ENCODE results near the gene EXT2. TPM values are rescaled to one million over a fixed set of nuclear protein-coding genes. Genes with fewer than 3 reads are reported as not detected.

Gene EXT2
- total RNA-seq, 4 donors from 2014 or later, result 52.6 to 116 (median 81.3) TPM

- Histone ChIP-seq H3K4me1 (no peaks in the 10 kb centered on the region), H3K4me3 (no peak overlapping the region), H3K27me3 (no peaks in the 10 kb centered on the region), H3K9me3 (no peaks in the 10 kb centered on the region), H3K36me3 (no peaks in the 10 kb centered on the region), H3K27ac (no peak overlapping the region)
- no peak for TF ChIP-seq CTCF (IDR thresholded peaks at IDR 0.05)
- no peak for TF ChIP-seq POLR2A (IDR thresholded peaks at IDR 0.05)
- intact Hi-C loops (cut with DNase I; ENCODE audit: low total_unique reads), result no loop called here
- no peak for DNase-seq
These were observed 30.8 kb downstream of the EXT2 start for GRCh38 chr11:44126304-44126703.

- Histone ChIP-seq H3K36me3 (no peaks in the 10 kb centered on the region), H3K9me3 (no peaks in the 10 kb centered on the region), H3K27me3 (no peaks in the 10 kb centered on the region), H3K27ac (no peak overlapping the region), H3K4me1 (no peaks in the 10 kb centered on the region), H3K4me3 (no peak overlapping the region)
- DNase-seq, result no peak
- no peak for TF ChIP-seq CTCF (IDR thresholded peaks at IDR 0.05)
- no peak for TF ChIP-seq POLR2A (IDR thresholded peaks at IDR 0.05)
- intact Hi-C loops (cut with DNase I; ENCODE audit: low total_unique reads), result no loop called here
These were observed 31.7 kb downstream of the EXT2 start for GRCh38 chr11:44127130-44127529.

GRCh38 chr11:44128729-44129128 is 33.3 kb downstream of the EXT2 start:
- no peak for TF ChIP-seq POLR2A (IDR thresholded peaks at IDR 0.05)
- no peak for TF ChIP-seq CTCF (IDR thresholded peaks at IDR 0.05)
- H3K27ac ChIP-seq, result no peak overlapping the region
- no peaks in the 10 kb centered on the region for H3K9me3 ChIP-seq
- no peak overlapping the region for H3K4me3 ChIP-seq
- no peaks in the 10 kb centered on the region for H3K27me3 ChIP-seq
- H3K4me1 ChIP-seq, result no peaks in the 10 kb centered on the region
- intact Hi-C loops (cut with DNase I; ENCODE audit: low total_unique reads), result no loop called here
- H3K36me3 ChIP-seq, result no peaks in the 10 kb centered on the region
- no peak for DNase-seq

- intact Hi-C loops (cut with DNase I; ENCODE audit: low total_unique reads), result no loop called here
- no peaks in the 10 kb centered on the region for H3K27me3 ChIP-seq
- TF ChIP-seq POLR2A (IDR thresholded peaks at IDR 0.05) (no peak), CTCF (IDR thresholded peaks at IDR 0.05) (no peak)
- H3K9me3 ChIP-seq, result no peaks in the 10 kb centered on the region
- no peak for DNase-seq
- no peaks in the 10 kb centered on the region for H3K36me3 ChIP-seq
- no peak overlapping the region for H3K4me3 ChIP-seq
- no peak overlapping the region for H3K27ac ChIP-seq
- H3K4me1 ChIP-seq, result no peaks in the 10 kb centered on the region
These were observed 35.3 kb downstream of the EXT2 start for GRCh38 chr11:44130751-44131150.

GRCh38 chr11:44133335-44133946 is 38.0 kb downstream of the EXT2 start:
- intact Hi-C loops (cut with DNase I; ENCODE audit: low total_unique reads), result no loop called here
- H3K36me3 ChIP-seq, result no peaks in the 10 kb centered on the region
- H3K9me3 ChIP-seq, result no peaks in the 10 kb centered on the region
- no peak overlapping the region for H3K27ac ChIP-seq
- H3K4me1 ChIP-seq, result peaks cover 0 to 5% of the 10 kb centered on the region in 2 donors
- no peak overlapping the region for H3K4me3 ChIP-seq
- no peaks in the 10 kb centered on the region for H3K27me3 ChIP-seq
- TF ChIP-seq POLR2A (IDR thresholded peaks at IDR 0.05), result no peak
- TF ChIP-seq CTCF (IDR thresholded peaks at IDR 0.05), result peak; percentile 43 to 63 (median 46)
- DNase-seq, result no peak
